Anterior cingulate cortex (tissue), 58 donors: ENCODE results near the gene RBKS.

Experiments
- DNase-seq, 58 donors: peaks; one replicate each; lab custom pipeline; 2025; lab: John Stamatoyannopoulos, UW

The RBKS gene

DNA sequence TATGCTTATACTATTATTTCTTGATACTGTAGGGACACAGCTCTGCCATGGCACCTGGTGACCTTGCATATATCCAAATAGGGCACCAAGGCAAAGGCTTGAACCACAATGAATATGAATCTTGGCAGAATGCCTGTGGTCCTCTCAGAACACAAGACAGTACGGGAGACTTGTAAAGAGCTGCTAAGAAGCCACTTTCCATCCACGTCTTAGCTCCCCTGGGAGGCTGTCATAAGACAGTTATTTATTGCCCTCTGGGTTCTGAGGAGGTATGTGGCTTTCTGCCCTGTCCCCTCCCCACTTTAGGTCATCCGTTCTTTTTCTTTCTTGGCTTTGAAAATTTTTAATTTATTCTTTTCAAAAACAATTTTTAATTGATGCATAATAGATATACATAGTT lies 148.5 kb downstream of the RBKS start:
- no peak for DNase-seq

DNA sequence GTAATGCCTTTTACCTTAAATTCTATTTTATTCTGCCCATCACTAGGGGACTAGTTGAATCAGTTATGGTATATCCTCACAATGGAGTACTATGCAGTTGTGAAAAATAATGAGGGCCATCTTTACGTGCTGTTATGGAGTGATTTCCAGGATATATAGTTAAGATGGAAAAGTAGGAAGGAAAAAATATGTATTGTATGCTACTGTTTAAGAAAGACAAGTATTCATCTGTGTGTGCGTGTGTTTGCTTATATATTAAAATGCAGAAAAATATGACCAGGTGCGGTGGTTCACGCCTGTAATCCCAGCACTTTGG lies 151.2 kb downstream of the RBKS start:
- DNase-seq, result no peak

DNA sequence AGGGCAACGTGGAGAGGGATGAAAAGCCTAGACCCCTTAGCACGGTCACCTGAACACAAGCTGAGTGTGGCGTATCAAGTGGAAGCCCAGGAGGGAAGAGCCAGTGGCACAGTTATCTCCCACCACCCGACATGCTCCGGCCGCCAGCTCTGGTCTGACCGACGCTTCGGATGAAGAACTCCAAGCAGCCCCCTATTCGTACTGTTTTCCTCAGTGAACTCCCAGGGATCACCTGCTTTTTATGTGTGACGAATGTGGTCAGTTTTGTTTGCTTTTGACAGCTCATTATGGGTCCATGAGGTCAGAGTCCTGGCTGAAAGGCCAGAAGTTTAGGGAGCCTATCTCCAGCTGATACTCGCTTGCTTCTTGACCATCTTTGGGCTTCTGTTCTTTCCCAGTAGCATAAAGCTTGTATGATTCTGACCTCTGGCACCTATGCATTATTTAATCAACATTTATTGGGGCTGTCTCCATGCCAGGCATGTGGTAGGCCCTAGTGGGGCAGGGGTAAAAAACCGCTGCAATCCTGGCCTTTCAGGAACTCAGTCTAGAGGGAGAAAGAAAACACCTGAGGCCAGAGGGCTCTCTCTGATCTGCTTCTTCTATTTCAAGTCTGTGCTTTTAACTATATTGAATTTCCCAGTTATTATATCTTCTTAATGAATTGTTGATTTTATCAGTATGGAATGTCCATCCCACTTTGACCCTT lies 151.7 kb downstream of the RBKS start:
- DNase-seq, result no peak

DNA sequence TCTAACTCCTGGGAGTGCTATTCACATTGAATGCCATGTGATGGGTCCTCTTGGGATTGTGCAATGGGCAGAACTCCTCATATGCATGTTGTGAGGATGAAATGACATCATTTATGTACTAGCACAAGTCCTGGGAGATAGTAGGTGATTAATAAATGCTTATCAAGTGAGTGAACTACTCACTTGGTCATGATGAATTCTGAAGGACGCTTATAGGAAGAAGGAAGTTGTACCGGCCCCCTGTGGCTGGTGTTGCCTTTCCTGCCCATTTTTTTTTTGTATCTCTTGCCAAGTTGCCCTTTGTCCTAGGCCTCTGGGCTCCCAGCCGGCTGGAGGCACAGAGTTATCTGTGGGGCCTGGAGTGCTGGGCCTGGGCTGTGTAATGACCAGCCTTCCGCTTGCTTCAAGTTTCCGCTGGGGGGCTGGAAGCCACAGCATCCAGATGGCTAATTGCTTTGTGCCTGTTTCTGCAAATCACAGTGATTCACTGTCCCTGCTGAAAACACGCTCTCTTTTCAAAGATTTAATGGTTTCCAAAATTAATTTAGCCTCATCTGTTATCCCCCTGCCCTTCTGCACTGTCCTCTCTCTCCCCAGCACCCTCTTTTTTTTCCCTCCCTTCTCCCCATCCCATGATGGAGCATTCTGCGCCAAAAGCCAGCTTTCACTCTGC lies 152.4 kb downstream of the RBKS start:
- peak in 17 of 58 donors; percentile 9 to 55 (median 32) for DNase-seq

DNA sequence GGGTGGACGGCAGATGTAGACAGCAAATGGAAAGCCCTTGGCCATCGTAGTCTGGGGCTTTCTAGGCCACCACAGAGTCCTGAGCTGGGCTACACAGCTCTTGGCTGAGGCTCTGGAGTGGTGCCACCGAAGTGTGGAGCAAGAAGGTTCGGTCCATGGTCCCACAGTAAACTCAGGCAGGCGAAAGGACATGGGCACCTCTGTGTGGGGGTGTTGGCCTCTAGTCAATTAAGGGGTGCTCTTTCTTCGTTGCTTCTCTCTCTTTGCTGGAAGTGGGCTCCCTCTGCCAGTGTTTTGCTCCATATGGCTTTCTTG lies 153.3 kb downstream of the RBKS start:
- no peak for DNase-seq

DNA sequence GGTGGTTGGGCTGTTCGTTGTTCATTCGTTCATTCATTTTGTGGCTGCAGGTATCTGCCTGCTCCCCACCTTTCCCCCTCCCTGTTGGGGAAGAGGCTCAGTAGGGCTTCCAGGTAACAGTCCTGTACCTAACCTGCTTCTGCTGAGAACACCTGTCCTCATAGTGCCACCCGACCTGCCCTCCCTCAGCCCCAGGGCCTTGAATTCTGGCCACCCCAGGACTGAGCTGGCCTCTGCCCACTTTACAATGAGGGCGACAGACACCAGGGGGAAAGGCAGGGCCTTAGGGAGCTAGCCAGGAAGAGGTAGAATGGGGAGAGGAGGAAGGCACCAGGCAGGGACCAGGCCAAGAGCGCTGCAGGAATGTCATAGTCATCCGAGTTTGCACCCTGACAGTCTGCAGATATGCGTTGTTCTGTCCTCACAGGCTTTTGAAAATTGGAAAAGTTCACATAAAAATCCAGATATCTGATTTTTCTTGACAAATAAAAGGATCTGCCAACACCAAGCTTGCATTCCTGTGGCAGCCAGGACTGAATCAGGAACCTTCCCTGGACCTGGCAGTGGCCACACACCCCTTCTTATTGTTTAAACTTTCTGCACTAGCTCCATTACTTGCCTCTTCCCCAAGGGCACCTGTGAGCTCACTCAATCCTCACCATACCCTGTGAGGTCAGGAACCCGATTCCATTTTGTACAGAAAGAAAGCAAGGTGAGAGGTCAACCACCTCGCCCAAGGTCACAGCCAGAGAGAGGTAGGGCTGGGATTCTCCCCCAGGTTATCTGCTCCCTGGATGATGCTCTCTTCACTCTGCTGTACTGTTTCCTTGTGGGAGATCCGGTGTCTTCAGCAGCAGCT lies 153.9 kb downstream of the RBKS start:
- no peak for DNase-seq

DNA sequence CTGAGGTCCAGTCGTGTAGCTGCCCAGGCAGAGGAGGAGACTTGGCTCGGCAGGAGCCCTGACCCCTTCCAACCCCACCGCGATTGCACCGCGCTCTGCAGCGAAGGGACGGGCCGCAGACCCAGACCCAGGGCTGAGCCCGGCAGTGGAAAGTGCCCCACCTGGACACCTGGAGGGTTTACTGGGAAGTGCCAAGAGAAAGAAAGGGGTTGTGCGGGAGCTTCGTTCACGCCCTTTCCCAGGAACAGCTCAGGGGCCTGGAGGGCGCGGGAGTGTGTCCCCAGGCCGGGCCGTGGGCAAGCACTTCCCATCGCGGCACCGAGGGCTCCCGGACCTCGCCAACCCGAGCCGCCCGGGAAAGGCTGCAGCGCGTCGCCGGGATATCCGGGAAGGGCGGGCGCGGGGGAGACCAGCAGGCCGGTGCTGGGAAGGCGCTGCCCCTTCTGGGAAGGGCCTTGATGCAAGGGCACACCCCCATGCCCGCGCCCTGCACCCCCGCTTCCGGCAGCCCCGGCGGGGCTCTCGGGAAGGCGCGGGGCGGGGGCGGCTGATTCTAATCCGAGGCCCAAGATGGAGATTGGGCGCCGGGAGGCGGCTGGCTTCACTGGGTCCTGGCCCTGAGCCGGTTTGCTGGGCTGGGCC lies 154.8 kb downstream of the RBKS start:
- peak in 28 of 58 donors; percentile 11 to 79 (median 39) for DNase-seq

DNA sequence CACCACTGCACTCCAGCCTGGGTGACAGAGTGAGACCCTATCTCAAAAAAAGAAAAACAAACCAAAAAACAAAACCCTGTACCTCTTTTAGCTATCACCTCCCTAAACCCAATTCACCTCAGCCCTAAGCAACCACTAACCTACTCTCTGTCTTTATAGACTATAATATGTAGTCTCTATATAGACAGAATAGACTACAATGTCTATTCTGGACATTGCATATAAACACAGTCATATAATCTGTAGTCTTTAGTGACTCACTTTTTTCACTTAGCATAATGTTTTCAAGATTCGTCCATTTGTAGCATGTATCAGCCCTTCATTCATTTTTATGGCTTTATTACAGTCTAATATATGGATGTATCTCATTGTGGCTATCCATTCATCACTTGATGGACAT lies 155.9 kb downstream of the RBKS start:
- no peak for DNase-seq
